ENCODE data around the gene DHX30.
"Not testable (repeated sequence)": the region's sequence is repeated elsewhere in the genome, so short reads cannot be mapped to it uniquely, and the experiment has no call there.

The DHX30 gene, protein sequence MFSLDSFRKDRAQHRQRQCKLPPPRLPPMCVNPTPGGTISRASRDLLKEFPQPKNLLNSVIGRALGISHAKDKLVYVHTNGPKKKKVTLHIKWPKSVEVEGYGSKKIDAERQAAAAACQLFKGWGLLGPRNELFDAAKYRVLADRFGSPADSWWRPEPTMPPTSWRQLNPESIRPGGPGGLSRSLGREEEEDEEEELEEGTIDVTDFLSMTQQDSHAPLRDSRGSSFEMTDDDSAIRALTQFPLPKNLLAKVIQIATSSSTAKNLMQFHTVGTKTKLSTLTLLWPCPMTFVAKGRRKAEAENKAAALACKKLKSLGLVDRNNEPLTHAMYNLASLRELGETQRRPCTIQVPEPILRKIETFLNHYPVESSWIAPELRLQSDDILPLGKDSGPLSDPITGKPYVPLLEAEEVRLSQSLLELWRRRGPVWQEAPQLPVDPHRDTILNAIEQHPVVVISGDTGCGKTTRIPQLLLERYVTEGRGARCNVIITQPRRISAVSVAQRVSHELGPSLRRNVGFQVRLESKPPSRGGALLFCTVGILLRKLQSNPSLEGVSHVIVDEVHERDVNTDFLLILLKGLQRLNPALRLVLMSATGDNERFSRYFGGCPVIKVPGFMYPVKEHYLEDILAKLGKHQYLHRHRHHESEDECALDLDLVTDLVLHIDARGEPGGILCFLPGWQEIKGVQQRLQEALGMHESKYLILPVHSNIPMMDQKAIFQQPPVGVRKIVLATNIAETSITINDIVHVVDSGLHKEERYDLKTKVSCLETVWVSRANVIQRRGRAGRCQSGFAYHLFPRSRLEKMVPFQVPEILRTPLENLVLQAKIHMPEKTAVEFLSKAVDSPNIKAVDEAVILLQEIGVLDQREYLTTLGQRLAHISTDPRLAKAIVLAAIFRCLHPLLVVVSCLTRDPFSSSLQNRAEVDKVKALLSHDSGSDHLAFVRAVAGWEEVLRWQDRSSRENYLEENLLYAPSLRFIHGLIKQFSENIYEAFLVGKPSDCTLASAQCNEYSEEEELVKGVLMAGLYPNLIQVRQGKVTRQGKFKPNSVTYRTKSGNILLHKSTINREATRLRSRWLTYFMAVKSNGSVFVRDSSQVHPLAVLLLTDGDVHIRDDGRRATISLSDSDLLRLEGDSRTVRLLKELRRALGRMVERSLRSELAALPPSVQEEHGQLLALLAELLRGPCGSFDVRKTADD

DNA sequence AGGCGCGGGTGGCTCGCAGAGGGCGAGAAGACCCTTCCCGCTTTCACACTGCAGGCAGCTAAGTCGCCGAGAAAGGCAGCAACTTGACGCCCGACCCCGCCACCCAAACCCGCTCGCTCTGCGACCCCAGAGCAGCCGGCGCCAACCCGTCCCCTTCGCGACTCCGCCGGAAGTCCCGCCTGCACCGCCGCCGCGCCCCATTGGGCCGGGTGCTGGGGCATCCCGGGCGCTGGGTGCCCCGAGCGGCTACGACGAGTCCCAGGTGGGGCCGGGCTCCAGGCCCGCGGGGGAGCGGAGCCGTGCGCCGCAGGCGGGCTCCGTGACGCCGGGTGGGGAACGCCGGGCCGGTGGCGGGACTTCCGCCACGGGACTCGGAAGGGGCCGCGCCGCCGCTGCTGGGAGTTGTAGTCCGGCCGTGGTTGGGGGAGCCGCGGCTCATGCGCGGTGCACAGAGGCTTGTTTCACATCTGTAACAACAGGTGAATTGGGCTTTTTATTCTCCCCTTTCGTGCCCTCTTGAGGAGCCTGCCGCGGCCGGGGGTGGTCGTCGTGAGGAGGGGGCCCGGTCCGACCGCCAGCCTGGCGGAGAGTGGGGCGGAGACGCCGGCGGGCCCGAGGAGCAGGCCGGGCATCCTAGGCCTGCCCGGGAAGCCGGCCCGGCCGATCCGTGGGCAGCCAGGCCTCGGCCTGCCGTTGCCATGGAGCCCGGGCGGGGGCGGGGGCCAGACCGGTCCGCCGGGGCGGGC lies at the start of gene DHX30:
Gene DHX30 (plus strand): TSS at position 405 of the 746 bp plus-strand sequence. CDS start 7,546 bp downstream, outside the sequence.
- DNase-seq (ENCODE audit: low read depth in 2 of 2) = peak; percentile 80

DNA sequence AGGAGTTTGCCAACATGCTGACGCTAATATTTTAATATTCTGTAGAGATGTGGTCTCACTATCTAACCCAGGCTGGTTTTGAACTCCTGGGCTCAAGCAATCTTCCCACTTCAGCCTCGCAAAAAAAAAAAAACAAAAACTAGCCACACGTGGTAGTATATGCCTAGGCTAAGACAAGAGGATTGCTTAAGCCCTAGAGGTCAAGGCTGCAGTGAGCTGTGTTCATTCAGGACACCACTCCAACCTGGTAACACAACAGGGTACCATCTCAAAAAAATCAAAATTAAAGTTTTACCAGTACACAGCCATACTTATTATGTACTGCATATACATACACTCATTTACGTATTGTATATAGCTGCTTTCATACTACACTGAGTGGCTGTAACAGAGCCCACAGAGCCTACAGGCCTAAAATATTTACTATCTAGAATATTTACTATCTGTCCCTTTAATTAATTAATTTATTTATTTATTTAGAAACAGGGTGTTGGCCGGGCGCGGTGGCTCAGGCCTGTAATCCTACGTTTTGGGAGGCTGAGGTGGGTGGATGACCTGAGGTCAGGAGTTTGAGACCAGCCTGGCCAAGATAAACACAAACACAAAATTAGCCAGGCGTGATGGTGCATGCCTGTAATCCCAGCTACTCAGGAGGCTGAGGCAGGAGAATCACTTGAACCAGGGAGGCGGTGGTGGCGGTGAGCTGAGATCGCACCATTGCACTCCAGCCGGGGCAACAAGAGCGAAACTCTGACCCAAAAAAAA lies 44.5 kb upstream of the DHX30 start:
- DNase-seq (ENCODE audit: low read depth in 2 of 2) = no peak

DNA sequence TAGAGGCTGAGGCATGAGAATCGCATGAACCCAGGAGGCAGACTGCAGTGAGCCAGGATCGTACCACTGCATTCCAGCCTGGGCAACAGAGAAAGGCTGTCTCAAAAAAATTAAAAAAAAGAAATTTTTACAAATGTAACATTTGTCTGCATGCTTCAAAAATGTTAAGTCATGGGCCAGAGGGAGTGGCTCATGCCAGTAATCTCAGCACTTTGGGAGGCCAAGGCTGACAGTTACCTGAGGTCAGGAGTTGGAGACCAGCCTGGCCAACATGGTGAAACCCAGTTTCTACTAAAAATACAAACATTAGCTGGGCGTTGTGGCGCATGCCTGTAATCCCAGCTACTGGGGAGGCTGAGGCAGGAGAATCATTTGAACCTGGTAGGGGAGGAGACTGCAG lies 42.7 kb upstream of the DHX30 start:
- DNase-seq (ENCODE audit: low read depth in 2 of 2) = not testable (repeated sequence)

DNA sequence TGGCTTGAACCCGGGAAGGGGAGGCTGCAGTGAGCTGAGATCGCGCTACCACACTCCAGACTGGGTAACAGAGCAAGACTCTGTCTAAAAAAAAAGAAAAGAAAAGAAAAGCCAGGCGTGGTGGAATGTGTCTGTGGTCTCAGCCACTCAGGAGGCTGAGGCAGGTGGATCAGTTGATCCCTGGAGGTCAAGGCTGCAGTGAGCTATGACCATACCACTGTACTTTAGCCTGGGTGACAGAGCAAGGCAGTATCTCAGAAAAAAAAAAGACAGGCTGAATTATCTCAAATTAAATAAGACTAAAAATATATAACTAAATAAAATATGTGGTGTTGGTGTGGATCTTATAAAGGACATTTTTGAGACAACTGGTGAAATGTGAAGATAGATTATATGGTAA lies 41.9 kb upstream of the DHX30 start:
- no peak for DNase-seq (ENCODE audit: low read depth in 2 of 2)

DNA sequence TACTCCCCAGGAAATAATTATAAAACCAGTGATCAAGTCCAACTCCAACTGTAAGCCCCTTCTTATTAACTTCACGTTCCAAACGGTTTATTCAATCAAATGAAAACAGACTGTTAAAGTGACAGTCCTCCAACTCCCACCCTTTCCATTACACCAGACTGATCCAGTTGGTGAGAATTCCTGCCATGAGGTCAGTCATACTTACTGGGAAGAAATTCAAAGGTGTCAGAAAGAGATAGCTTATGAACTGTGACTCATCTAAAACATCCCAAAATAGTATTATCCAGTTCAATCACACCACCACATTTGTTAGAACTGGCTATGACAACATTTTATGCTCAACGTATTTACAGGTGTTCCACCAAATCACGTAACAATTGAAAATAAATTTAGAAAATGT lies 40.7 kb upstream of the DHX30 start:
- DNase-seq (ENCODE audit: low read depth in 2 of 2) = no peak

DNA sequence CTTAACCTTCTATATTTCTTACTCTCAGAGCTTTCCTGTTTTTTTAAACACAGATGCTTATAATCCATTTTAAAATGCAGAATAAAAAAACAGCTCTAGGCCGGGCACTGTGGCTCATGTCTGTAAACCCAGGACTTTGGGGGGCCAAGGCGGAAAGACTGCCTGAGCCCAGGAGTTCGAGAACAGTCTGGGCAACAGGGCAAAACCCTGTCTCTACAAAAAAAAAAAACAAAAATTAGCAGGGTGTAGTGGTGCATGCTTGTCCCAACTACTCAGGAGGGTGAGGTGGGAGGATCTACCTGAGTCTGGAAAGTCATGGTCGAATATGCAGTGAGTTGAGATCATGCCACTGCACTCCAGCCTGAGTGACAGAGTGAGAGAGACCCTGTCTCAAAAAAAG lies 36.8 kb upstream of the DHX30 start:
- DNase-seq (ENCODE audit: low read depth in 2 of 2) = no peak

DNA sequence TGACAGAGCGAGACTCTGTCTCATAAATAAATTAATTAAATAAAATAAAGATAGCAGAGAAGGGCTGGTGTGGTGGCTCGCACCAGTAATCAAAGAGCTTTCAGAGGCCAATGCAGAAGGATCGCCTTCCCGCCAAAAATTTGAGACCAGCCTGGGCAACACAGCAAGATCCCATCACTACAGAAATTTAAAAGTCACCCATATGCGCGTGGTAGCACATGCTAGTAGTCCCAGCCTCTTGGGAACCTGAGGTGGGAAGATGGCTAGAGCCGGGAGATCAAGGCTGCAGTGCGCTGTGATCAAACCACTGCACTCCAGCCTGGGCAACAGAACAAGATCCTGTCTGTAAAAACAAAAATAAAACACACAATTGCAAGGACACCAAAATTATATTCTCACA lies 30.9 kb upstream of the DHX30 start:
- no peak for DNase-seq (ENCODE audit: low read depth in 2 of 2)

DNA sequence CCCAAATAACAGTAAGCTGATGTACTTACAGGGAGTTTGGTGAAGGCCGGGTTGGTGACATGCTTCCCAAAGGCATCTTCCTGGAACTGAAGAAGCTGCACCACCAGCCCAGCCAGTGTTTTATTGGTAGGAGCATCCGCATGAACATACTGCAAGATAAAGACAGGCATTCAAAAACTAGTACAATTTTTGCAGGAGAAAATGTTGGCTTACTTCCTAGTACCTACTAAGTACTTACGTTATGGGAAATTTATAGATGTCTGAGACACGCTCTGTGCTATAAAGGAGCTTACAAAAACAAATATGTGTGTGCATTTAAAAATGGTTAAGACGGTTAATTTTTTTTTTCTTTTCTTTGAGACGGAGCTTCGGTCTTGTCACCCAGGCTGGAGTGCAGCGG lies 30.1 kb upstream of the DHX30 start:
- DNase-seq (ENCODE audit: low read depth in 2 of 2) = no peak

DNA sequence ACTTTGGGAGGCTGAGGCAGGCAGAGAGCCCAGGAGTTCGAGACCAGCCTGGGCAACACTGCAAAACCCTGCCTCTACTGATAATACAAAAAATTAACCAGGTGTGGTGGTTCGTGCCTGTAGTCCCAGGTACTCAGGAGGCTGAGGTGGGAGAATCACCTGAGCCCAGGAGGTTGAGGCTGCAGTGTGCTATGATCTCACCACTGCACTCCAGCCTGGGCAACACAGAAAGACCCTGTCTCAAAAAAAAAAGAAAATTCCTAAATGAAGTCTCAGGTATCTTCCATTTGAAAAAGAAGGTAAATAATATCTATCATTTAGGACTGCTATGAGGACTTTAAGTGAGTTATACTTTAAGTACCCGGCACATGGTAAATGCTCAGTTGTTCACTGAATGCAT lies 24.2 kb upstream of the DHX30 start:
- DNase-seq (ENCODE audit: low read depth in 2 of 2) = no peak

DNA sequence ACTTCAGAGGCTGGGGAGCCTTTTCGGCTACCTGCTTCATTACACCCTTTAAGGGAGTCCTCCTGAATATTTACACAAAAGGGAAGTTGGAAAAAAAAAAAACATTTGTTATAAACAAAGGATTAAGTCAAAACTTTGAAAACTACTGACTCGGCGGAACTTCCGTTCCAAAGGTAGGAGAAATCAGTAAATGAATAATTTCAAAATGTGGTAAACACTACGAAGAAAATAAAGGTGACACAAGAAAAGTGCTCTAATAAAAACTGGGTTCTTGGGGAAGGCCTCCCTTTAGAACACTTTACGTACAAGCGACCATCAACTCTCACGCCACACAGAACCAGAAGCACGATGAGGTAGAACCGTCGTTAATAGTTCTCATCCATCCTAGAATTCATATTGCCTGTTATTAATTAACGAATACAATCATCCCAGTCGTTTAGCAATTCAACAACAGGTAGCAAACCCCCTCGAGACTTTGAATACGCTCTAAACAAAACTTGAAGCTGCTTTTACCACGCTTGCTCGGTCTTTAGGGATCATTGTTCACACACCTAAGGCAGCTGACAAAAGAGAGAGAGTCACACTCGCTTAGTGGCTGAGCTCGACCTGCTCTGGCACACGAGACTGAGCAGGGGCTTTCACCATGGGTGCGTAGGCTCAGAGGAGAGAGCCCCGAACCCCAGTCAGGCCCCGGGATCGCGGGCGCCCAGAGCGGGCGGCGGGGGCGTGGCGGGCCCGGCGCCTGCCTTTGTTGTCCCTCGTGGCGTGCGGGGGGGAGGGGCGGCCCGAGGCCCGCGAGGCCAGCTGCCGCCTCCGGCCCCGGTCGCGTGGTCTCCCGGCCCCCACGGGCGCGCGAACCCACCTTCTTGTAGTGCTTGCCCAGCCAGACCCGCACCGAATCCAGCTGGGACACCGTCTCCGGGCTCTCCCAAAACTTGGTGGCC lies 21.9 kb upstream of the DHX30 start:
- DNase-seq (ENCODE audit: low read depth in 2 of 2) = peak; percentile 48 to 62

DNA sequence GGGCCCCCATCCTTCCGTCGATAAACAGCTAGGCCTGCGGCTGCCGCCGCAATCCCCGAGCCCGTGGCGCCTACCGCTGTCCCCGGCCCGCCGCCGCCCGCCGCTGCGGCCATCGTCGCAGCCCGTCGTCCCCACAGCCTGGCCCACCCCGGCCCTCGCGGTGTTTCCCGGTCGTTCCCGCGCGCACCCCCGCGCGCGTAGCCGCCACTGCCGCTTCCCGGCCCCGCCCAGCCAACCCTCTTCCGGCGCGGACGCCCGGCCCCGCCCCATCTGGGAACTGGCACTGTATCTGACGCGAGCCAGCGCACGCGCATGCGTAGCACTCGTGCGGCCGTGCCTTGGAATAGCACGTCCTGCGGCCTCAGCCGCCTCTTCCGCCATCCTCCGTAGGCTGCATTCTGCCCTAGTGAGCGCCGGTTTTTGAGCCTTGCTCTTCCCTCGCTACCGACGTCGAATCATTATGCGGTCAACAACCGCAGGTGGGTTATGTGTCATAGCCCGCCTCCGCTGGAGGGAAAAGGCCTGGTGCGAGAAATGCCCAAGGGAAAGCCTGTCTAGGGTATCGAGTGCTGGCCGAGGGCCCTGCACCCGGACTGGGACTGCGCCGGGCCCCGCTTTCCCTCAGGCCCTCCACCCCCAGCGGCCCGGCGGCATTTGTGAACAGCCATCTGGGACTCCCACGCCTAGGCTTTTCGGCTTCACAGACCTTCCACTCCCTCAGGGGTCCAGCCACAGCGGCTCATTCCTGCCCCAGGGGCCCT lies 21.1 kb upstream of the DHX30 start, which contains the start of gene SMARCC1:
Gene SMARCC1 (minus strand): TSS at position 209 of the 761 bp plus-strand sequence. CDS start 96 bp downstream, at position 113.
- DNase-seq (ENCODE audit: low read depth in 2 of 2) = peak; percentile 98 to 99

DNA sequence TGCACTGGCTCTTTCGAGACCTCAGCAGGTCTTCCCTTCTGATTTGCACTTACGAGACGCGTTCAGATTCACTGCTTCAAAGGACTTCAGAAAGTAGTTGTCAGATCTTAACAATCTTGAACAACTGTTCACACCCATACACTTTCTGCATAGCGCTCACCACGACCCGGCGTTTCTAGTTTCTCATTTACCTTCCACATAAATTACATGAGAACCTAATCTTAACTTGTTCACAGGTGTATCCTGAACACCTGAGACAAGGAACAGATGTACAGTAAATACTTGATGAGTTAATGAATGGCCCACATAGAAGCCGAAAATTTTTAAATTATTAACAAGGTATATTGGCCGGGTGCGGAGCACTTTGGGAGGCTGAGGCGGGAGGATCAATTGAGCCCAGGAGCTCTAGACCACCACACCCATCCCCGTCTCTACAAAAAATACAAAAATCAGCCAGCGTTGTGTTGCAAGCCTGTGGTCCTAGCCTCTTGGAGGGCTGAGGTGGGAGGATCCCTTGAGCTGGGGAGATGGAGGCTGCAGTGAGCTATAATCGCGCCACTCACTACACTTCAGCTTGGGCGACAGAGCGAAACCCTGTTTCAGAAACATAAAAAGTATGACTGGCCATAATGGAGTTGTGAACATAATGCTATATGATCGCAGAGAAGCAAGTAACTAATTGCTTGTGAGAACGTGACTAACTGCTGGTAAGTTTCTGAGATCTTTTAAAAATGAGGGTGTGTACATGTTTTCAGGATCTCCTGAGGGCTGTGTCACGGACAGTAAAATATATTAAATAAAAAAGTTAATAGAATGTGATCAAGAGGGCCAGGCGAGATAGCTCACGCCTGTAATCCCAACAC lies 20.3 kb upstream of the DHX30 start:
- DNase-seq (ENCODE audit: low read depth in 2 of 2) = no peak

DNA sequence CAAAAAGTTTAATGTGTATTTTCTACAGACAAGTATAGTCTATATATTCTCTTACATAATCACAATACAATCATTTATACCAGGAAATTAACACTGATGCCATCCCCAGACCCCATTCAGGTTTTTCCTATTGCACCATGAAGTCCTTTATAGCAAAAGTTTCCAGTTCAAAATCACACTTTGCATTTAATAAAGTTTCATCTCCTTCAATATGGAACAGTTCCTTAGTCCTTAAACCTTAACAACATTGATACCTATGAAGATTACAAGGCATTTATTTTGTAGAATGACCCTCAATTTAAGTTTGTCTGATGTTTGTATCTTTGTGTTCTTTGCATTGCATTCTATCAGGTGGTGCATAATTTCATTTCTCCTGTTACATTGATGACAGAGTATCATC lies 19.3 kb upstream of the DHX30 start:
- DNase-seq (ENCODE audit: low read depth in 2 of 2) = no peak

DNA sequence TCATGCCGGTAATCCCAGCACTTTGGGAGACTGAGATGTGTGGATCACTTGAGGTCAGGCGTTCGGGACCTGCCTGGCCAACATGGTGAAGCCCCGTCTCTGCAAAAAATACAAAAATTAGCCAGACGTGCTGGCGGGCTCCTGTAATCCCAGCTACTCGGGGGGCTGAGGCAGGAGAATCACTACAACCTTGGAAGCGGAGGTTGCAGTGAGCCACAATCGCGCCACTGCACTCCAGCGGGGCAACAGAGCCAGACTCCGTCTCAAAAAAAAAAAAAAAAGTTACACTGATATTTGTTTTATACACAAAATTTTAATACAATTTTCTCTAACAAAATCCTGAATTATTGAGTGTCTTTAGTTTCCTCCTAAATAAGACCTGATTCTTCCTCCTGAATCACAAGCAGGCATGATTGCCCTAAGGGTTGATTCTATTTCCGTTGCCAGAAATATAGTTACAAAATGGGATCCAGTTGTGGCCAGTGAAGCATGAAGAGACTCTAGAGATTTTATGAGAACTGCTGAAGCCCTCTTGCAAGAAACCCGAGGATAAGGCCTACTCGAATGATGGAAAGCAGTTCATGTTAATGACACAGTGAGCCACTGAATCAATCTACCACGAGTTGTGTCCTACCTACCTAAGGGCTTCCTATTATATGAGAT lies 11.6 kb upstream of the DHX30 start:
- no peak for DNase-seq (ENCODE audit: low read depth in 2 of 2)

DNA sequence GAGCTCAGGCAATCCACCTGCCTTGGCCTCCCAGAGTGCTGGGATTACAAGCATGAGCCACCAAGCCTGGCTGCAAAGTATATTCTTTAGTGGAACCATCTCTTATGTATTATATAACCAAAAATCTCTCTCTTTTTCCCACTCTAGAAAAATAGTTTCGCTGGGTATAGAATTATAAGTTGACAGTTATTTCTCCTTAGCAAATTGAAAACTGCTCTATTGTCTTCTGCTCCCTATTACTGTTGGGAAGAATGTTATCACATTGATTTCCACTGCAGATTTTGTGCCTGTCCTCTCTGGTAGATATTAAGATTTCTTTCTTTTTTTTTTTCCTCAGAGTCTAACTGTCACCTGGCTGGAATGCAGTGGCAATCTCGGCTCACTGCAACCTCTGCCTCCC lies 10.2 kb upstream of the DHX30 start:
- no peak for DNase-seq (ENCODE audit: low read depth in 2 of 2)

DNA sequence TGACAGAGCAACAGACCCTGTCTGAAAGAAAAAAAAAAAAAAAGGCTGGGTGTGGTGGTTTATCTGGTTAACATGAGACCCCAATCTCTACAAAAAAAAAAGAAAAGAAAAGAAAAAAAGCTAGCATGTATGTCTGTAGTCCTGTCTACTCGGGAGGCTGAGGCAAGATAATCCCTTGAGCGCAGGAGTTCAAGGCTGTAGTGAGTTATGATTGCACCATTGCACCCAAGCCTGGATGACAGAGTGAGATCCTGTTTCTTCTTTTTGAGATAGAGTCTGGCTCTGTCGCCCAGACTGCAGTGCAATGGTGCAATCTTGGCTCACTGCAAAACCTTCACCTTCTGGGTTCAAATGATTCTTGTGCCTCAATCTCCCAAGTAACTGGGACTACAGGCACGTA lies 8.4 kb upstream of the DHX30 start:
- no peak for DNase-seq (ENCODE audit: low read depth in 2 of 2)

DNA sequence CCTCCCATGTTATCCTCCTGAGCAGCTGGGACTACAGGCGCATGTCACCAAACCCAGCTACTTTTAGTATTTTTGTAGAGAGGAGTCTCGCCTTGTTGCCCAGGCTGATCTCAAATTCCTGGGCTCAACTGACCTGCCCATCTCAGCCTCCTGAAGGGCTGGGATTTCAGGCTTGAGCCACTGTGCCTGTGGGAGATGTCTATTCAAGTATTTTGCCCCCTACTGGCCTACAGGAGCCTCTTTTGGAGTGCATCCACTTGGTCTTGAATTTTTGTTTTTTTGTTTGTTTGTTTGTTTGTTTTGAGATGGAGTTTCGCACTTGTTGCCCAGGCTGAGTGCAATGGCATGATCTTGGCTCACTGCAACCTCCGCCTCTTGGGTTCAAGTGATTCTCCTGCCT lies 3.2 kb upstream of the DHX30 start:
- DNase-seq (ENCODE audit: low read depth in 2 of 2) = no peak

Data from stimulated activated CD8-positive, alpha-beta memory T cell treated with anti-CD3 and anti-CD28 coated beads, Interleukin-2, amount 100 ng/mL, for 48 hours (primary cell).